Smooth muscle cell of the brain vasculature (primary cell): Measurements from ENCODE around the gene LPIN3.
A peak's percentile ranks its signal among the peaks of the same experiment; 100 is the strongest.

ENCODE experiments used
- DNase-seq: peaks from one replicate; pipeline ENCODE4 v3.0.0-alpha.2; 2012; ENCODE audit warnings: low read depth, low spot score

LPIN3 gene

DNA sequence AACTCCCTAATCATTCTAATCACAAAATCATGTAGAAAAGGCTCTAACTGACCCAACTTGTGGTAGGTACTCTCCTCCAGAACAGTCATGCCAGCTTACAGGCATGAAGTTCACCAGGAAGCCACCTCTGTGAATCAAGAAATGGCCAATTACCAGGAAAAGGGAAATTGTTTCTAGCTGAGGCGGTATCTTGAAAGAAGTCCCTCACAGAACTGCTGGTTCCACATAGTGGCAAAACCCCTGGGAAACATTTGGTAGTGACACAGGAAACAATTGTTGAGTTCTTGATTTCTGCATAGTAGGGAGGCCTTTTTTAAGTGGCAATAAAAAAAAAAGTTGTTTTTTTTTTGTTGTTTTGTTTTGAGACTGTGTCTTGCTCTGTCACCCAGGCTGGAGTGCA, 19.6 kb upstream of the LPIN3 start:
- no peak for DNase-seq

- DNase-seq = no peak
Observed at GRCh38 chr20:41327178-41327577, 13.4 kb upstream of the LPIN3 start.

- peak; percentile 55 for DNase-seq
Observed at GRCh38 chr20:41329435-41330342, 10.9 kb upstream of the LPIN3 start.

GRCh38 chr20:41330343-41330720, 10.3 kb upstream of the LPIN3 start:
- no peak for DNase-seq

DNA sequence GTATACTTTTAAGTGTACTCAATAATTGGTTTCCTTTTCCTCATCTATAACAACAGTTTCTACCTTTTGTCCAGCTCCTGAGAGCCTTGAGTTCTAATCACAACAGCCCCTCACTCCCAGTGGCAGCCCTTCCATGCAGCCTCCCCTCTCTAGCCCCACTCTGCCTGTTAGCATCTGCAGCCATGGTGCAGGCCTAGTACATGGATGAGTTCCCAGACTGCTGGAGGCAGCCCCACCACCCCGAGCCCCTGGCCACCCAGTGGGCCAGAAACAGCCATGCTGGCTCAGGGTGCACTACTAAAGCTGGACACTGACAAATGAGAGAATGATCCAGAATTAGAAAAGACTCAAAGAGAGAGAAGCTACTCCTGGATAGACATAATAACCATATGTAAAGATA, 9.7 kb upstream of the LPIN3 start:
- DNase-seq = no peak

DNA sequence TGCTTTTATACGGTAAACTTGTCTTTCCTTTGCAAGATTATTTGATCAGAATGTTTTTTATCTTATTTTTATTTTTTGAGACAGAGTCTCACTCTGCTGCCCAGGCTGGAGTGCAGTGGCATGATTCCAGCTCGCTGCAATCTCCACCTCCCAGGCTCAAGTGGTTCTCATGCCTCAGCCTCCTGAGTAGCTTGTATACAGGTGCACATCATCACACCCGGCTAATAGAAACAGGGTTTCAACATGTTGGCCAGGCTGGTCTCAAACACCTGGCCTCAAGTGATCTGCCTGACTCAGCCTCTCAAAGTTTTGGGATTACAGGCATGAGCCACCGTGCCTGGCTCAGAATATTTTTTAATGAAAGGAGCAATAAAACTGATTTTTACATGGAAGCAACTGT, 8.9 kb upstream of the LPIN3 start:
- DNase-seq = no peak

DNA sequence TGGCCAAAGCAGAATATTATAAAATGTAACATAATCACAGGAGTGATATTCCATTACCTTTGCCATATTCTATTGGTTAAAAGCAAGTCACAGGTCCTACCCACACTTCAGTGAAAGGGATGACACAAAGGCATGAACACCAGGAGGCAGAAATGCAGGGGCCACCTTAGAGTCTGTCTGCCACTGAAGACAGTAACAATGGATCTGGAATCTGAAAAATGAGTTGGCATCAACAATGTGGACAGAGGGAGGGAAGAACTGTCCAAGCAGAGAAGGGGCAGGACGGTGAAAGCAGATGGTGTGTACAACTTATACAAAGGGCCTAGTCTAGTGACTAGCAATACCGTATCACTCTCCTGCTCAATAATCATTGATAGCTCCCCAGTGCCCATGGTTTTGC, 6.6 kb upstream of the LPIN3 start:
- no peak for DNase-seq

DNA sequence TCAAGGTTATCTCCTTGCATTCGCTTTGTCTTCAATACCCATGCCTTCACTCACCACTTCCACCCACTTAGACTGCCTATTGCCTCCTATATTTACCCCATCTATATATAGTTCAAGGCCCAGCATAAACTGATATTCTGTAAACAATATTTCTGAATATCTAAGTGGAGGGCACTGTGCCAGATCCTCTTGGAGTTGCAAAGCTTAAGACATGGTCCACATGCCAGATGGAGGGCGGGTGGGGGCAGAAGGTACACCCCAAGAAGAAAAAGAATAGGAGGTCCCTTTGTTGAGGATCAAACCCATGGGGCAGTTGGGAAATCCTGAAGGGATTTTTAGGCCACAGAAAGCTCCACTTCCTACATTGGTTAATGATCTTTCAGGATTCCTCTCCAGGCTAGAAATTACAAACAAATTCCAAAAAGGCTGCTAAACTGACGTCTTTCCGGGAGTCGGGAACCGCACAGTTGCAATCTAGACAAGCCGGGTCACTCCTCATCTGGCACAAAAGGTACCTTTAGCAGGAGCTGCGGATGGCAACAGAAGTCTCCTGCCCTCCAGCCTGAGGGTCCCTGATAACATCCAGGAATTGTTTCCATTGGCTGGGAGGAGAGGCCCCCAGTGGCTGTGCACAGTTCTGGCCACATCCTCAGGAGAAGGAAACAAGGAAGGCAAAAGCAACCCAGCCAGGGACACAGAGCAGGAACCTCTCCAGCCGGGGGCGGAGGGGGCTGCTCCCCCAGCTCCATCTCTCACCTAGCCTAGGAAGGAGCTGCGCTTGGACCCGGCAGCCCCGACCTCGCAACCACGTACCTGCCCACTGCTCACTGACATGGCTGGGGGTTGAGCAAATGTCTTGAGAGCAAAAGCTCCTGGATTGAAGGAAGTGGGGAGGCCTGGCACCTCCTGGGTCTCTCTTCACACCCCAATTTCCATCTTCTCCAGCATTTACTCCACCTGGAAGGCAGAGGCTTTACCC, 5.9 kb upstream of the LPIN3 start:
- DNase-seq = no peak

DNA sequence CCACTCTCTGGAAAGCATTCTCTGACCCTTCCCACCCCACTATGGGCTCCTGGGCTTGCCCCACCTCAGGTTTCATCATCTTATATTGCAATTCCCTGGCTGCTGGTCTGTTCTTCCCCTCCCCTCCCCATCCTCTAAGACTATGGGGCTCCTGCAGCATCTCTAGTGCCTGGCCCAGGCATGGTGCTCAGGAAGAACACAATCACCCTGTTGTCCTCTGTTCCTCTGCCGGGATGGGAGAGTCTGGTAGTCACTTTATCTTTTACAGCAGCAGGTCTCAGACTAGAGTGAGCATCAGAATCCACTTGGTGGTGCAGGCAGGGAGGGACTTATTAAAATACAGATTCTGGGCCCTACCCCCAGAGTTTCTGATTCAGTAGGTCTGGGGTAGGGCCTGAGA, 5.0 kb upstream of the LPIN3 start:
- no peak for DNase-seq

GRCh38 chr20:41336711-41337492, 3.7 kb upstream of the LPIN3 start:
- DNase-seq = no peak

- no peak for DNase-seq
Observed at GRCh38 chr20:41339957-41340326, 679 bp upstream of the LPIN3 start.

DNA sequence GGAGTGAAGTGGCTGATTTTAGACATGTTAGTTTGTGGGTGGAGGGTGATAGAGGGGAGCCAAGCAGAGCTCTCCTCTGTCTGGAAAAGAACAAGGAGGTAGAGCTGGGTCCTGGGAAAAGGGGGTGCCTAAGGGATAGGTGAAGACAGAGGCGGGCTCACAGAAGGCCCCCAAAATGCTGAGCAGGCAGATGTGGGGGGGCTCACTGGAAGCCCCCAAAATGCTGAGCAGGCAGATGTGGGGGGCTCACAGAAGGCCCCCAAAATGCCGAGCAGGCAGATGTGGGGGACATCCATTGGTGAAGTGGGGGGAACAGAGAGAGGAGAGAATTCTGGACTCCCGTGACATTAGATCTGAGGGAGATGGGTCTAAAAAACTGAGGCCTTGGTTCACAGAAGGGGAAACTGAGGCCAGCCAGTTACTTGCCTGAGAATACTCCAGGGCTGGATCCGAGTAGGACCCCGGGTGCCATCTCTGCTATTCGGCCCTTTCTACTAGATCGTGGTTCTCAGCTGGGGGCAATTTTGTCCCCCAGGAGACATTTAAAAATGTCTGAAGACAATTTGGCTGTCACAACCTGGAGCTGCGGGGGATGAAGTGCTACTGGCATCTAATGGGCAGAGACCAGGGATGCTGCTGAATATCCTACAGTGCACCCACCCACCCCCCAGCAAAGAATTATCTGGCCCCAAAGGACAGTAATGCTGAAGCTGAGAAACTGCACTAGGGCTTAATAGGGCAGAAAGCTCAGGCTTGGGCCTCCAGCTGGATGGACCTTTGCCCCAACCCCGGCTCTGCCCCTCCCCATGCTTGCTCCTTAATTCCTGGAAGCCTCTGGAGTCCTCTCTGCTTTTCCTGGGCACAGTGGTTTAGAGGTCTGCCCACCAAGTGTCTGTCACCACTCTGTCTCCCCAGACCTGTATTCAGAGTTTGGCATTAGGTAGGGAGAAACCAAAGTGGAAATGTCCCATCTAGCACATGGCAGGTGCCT, 2.1 kb downstream of the LPIN3 start:
- no peak for DNase-seq

- no peak for DNase-seq
Observed at GRCh38 chr20:41344477-41344876, 3.9 kb downstream of the LPIN3 start.

GRCh38 chr20:41344938-41345728, 4.5 kb downstream of the LPIN3 start:
- DNase-seq = no peak

DNA sequence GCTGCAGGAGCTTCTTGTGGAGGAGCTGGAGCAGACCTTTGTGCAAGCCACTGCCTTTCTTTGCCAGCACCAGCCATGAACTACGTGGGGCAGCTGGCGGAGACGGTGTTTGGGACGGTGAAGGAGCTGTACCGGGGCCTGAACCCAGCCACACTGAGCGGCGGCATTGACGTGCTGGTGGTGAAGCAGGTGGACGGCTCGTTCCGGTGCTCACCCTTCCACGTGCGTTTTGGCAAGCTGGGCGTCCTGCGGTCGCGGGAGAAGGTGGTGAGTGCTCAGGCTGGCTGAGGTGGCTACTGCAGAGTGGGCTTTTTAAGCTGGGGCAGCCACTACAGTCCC, 5.1 kb downstream of the LPIN3 start:
- DNase-seq = no peak

DNA sequence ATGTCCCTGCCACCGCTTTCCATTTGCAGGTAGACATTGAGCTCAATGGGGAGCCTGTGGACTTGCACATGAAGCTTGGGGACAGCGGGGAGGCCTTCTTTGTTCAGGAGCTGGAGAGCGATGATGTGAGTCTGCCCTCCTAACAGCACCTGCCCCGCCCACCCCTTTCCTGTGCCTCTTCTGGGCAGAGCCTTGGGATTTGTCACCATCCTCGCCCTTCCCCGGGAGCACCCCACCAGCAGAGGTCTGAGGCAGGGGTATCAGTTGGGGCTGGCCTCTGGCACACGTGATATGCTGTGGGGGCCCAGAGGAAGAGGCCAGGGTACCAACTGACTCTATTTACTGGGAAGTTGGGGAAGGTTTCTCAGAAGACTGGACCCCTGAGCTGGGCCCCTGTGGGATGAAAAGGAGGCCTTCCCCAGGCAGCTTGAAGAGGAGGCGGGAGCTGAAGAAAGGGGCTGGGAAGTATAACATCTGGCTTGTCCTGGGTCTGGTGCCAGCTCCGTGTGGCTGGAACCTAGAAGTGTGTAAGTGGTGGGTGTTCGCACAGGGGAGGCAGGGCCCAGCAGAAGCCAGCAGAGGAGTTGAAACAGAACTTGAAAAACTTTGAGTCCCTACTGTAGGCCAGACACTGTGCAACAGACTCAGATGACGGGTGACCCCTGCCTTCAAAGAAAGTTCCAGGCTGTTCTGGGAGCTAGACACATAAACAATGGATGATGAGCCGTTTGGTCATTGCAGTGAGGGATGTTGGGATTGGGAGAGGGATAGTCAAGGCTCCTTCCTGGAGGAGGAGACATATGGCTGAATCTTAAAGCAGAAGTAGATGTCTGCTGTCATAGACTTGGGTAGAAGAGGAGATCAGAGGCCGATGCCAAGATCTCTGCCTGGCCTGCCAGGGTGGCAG, 7.2 kb downstream of the LPIN3 start:
- no peak for DNase-seq

DNA sequence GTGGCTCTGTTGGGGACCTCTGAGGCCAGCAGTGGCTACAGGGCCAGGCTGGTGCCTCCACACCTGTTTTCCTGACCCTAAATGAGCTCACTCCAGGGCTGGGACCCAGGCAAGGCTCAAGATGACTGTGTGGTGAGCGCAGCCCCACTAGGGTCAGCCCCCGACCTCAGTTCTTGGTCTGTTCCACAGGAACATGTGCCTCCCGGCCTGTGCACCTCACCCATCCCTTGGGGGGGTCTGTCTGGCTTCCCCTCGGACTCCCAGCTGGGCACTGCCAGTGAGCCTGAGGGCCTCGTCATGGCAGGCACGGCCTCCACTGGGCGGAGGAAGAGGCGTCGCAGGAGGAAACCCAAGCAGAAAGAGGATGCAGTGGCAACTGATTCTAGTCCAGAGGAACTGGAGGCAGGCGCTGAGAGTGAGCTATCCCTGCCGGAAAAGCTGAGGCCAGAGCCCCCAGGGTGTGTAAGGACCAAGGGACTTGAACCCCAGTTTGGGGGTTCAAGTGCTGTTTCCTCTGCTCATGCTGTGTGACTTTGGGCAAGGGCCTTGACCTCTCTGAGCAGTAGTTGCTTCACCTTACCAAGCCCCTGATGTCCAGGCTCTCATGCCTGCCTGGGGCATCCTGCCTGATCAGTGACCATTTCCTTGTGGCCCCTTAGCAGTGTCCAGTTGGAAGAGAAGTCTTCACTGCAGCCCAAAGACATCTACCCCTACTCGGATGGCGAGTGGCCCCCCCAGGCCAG, 8.0 kb downstream of the LPIN3 start:
- DNase-seq = no peak

DNA sequence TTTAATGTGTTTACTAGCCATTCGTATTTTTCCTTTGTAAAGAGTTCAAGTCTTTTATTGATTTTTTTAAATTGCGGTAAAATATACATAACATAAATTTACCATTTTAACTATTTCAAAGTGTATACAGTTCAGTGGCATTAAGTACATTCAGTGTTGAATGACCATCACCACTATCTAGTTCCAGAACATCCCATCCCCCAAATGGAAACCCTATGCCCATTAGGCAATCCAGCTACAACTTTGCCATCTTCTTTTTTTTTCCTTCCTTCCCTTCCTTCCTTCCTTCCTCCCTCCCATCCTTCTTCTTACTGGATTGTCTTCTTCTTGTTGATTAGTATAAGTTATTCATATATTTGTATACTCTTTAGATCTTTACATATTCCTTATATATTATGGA, 8.6 kb downstream of the LPIN3 start:
- DNase-seq = no peak
